HG03139 (cell line): ENCODE results near the gene SGSH.
"Not testable (repeated sequence)": the region's sequence is repeated elsewhere in the genome, so short reads cannot be mapped to it uniquely, and the experiment has no call there.

ENCODE experiments used
- ATAC-seq: cut with Tn5 transposase; IDR thresholded peaks from one replicate; pipeline ENCODE4 v1.9.1; 2021; ENCODE audit not compliant: unreplicated experiment

SGSH gene

GRCh38 chr17:80212511-80212910 is 7.6 kb downstream of the SGSH start:
- no peak for ATAC-seq

GRCh38 chr17:80212109-80212508 is 8.0 kb downstream of the SGSH start:
- ATAC-seq, result no peak

- ATAC-seq, result no peak
Measured at GRCh38 chr17:80210348-80211108, 9.6 kb downstream of the SGSH start.

- ATAC-seq, result no peak
Measured at GRCh38 chr17:80209765-80210164, 10.4 kb downstream of the SGSH start.

GRCh38 chr17:80208050-80208449 is 12.1 kb downstream of the SGSH start:
- no peak for ATAC-seq

GRCh38 chr17:80205811-80206210 is 14.3 kb downstream of the SGSH start:
- no peak for ATAC-seq

- ATAC-seq, result no peak
Measured at GRCh38 chr17:80204626-80205468, 15.3 kb downstream of the SGSH start.

GRCh38 chr17:80203471-80203963 is 16.6 kb downstream of the SGSH start:
- no peak for ATAC-seq

GRCh38 chr17:80202197-80202596 is 17.9 kb downstream of the SGSH start:
- ATAC-seq, result no peak

- ATAC-seq, result no peak
Measured at GRCh38 chr17:80201446-80201845, 18.7 kb downstream of the SGSH start.

- not testable (repeated sequence) for ATAC-seq
Measured at GRCh38 chr17:80199295-80199694, 20.8 kb downstream of the SGSH start.

GRCh38 chr17:80198144-80198661 is 21.9 kb downstream of the SGSH start:
- ATAC-seq, result no peak

GRCh38 chr17:80196652-80197051 is 23.5 kb downstream of the SGSH start:
- ATAC-seq, result no peak

- ATAC-seq, result no peak
Measured at GRCh38 chr17:80195671-80196529, 24.2 kb downstream of the SGSH start.

- no peak for ATAC-seq
Measured at GRCh38 chr17:80195141-80195540, 25.0 kb downstream of the SGSH start.

- ATAC-seq, result no peak
Measured at GRCh38 chr17:80191865-80192661, 28.1 kb downstream of the SGSH start.

- no peak for ATAC-seq
Measured at GRCh38 chr17:80191192-80191591, 28.9 kb downstream of the SGSH start.

GRCh38 chr17:80190716-80191115 is 29.4 kb downstream of the SGSH start:
- ATAC-seq, result no peak

- ATAC-seq, result no peak
Measured at GRCh38 chr17:80189611-80190010, 30.5 kb downstream of the SGSH start.

- no peak for ATAC-seq
Measured at GRCh38 chr17:80187515-80187941, 32.6 kb downstream of the SGSH start.
